Measurements from ENCODE around the gene LRRC23.
A peak's percentile ranks its signal among the peaks of the same experiment; 100 is the strongest.
"Not testable (repeated sequence)": the region's sequence is repeated elsewhere in the genome, so short reads cannot be mapped to it uniquely, and the experiment has no call there.

Gene LRRC23

DNA sequence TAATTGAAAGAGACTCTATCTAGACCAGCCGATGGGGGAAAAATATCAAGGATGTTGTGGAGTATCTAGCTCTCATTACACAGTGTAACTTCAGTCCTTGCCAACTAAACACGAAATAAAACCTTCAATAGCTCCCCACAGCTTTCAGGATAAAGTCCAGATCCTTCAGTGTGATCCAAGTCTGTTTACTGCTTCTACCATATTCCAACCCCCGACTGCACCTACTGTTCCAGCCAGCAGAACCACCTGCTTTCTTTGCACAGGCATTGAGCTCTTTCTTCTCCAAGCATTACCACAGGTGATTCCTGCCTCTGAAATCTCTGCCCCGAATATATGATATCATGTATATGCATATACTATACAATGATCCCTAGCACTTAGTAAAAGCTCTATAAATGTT lies 2.2 kb upstream of the LRRC23 start:
- DNase-seq (ENCODE audit: low spot score): no peak

DNA sequence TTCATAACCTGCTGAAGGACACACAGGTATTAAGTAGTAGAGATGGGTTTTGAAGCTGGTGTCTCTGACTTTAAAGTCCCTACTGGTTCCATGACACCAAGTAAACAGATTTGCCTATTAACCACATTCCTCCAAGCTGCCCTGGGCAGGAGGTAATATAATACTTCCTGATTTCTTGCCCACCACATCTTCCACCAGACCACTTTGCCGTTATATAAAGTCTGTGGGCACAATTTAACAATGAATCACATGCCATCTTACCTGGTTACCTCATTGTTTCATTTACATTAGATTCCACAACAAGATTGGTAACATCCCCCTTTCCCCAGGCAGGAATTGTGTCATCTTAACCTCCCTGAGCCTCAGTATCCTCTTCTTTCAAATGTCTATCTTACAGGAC lies 900 bp upstream of the LRRC23 start:
- no peak for DNase-seq (ENCODE audit: low spot score)

DNA sequence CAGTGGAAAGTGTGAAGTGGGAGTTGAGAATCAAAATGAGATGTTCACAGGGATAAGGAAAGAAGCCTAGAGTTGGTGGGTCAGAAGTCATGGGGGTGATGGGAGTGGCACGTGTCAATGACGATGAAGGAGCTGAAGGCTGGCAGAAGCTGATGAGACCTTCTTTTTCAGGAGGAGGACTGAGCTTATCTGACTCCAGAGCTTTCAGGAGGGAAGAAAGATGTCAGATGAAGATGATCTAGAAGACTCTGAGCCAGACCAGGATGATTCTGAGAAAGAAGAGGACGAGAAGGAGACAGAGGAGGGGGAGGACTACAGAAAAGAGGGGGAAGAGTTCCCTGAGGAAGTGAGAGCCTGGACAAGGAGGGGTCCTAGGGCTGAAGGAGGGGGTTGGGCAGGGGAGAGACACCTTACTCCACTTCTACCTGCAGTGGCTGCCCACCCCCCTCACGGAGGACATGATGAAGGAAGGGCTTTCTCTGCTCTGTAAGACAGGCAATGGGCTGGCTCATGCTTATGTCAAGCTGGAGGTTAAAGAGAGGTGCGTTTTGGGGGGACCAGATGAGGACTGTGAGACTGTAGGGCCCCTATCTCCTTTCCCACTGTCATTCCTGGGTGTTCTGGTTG lies 905 bp downstream of the LRRC23 start:
- DNase-seq (ENCODE audit: low spot score): no peak

DNA sequence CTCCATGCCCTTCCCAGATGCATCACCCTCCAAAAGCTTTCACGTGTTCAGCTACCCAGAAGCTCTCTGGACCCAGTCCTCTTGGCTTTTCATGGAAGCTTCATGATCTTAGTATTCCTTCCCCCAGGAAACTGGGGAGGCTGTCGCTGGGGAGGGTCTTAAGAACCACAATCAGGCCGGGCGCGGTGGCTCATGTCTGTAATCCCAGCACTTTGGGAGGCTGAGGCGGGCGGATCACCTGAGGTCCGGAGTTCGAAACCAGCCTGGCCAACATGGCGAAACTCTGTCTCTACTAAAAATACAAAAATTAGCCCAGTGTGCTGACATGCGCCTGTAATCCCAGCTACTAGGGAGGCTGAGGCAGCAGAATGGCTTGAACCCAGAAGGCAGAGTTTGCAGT lies 3.5 kb downstream of the LRRC23 start:
- DNase-seq (ENCODE audit: low spot score): not testable (repeated sequence)

DNA sequence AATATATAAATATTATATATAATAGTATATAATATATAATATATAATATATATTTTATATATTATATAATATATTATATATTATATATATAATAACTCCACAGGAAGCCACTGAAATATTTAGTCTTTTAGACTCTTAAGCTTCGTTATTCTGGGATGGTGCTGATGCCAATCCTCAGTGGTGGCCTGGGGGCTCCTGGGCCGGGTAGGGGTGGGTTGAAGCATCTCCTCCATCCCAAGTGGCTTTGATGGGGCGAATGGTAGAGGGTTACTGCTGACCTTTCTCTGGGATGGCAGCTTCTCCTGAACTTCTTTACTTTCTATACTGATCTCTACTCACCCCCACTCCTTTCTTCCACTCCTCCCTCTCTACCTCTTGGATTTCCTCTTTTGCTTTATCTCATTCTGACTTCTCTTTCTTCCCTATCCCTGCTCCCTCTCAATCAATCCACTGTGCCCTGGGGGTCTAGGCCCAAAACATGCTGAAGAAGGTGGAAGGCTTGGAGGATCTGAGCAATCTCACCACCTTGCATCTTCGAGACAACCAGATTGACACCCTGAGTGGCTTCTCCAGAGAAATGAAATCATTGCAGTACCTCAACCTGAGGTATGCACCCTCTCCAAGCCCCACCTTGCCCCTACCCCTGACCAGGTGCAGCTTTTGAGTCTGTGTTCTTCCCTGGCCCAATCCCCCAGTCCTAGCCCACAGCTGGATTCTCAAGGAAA lies 5.0 kb downstream of the LRRC23 start:
- no peak for DNase-seq (ENCODE audit: low spot score)

DNA sequence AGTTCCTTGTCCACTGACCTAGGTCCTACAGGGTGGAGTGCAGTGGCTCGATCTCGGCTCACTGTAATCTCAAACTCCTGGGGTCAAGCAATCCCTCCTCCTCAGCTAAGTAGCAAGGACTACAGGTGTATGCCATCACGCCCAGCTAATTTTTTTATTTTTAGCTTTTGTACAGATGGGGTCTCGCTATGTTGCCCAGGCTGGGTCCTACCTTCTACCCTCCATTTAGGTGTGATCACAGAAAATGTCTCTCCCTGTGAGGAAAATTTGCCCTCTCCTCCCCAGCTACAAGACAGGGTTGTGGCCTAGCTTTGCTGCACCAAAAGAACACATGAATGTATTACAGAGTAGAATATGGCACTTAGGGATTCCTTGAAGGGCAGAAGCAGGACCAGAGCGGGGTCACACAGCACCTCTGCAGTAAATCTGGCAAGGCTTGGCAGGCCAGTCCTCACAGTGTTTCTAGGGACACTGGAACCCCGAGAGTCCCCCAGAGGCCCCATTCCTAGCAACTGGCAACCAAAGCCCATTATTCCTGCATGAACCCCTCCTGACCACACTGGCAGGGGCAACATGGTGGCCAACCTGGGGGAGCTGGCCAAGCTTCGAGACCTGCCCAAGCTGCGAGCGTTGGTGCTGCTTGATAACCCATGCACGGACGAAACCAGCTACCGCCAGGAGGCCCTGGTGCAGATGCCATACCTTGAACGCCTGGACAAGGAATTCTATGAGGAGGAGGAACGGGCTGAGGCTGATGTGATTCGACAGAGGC lies 7.7 kb downstream of the LRRC23 start:
- no peak for DNase-seq (ENCODE audit: low spot score)

DNA sequence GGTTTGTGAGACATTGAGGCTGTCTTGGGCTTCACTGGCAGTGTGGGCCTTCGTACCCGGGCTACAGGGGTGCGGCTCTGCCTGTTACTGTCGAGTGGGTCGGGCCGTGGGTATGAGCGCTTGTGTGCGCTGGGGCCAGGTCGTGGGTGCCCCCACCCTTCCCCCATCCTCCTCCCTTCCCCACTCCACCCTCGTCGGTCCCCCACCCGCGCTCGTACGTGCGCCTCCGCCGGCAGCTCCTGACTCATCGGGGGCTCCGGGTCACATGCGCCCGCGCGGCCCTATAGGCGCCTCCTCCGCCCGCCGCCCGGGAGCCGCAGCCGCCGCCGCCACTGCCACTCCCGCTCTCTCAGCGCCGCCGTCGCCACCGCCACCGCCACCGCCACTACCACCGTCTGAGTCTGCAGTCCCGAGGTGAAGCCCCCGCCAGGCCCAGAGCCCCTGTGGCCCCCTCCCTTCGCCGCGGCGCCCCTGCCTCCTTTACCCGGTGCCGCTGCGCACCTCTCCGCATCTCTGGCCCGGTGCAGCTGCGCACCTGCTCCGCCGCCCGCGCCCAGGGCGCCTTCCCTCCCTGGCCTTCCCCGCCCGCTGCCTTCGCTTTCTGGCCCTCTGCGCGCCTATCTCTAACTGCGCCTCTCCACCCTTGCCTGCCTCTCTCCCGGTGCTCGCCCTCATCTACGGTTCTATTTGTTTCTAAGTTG lies 9.8 kb downstream of the LRRC23 start, which contains the start of gene ENO2:
Gene ENO2 (plus strand): TSS at position 335 of the 701 bp plus-strand sequence. CDS start 1,253 bp downstream, outside the sequence.
- peak; percentile 86 for DNase-seq (ENCODE audit: low spot score)

DNA sequence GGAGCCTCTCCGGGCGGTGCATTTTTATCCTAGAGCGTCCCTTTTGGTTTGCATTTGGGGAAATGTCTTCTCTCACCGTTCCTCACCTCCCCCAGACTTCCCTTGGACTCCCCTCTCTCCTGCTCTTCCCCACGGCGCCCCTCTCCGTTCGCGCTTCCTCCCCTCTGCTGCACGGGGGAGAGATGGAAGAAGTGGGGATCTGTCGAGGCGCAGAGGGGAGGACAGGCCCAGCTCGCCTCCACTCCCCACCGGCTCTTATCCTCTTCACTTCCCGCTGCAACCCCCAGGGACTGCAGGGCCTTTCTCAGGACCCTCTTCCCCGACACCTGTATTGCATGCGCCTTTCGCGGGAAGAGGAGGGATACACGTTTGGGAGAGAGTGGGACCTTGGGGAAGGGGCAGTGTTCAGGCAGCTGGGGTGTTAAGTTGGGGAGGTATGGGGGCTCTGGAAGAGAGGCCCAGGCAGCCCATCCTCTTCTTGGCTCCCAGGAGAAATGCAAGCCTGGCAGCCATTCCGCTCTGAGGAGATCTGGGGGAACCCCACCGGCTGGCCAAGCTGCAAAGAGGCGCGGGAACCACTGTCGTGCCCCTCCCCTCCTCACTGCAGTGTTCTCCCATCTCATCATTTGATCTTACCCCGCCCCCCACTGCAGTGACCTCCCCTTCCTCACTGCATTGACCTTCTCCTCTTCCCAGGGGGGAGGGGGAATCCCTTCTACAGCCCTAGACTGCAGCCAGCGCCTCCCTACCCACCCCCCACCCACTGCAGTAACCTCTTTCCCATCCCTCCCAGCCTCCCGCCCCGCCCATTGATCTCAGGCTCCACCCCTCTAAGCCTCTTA lies 10.5 kb downstream of the LRRC23 start:
- peak; percentile 89 for DNase-seq (ENCODE audit: low spot score)

DNA sequence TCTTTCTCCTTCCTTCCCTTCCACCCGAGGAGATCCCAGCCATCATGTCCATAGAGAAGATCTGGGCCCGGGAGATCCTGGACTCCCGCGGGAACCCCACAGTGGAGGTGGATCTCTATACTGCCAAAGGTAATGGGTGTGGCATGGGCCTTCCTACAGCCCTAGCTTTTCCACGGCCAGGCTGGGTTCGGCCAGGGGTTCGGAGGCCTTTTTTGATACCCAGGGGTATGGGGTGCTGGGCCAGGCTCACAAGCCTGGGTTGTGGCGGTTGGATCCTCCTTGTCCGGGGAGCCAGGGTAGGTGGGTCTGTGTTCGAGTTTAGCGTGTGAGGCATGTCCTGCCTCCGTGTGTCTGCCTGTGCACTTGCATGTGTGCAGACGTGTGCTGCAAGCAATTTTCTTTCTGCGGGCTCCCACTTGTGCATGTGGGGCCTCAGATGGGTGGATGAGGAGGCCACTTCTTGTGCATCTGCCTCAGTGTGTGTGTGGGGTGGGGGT lies 11.2 kb downstream of the LRRC23 start:
- DNase-seq (ENCODE audit: low spot score): no peak

DNA sequence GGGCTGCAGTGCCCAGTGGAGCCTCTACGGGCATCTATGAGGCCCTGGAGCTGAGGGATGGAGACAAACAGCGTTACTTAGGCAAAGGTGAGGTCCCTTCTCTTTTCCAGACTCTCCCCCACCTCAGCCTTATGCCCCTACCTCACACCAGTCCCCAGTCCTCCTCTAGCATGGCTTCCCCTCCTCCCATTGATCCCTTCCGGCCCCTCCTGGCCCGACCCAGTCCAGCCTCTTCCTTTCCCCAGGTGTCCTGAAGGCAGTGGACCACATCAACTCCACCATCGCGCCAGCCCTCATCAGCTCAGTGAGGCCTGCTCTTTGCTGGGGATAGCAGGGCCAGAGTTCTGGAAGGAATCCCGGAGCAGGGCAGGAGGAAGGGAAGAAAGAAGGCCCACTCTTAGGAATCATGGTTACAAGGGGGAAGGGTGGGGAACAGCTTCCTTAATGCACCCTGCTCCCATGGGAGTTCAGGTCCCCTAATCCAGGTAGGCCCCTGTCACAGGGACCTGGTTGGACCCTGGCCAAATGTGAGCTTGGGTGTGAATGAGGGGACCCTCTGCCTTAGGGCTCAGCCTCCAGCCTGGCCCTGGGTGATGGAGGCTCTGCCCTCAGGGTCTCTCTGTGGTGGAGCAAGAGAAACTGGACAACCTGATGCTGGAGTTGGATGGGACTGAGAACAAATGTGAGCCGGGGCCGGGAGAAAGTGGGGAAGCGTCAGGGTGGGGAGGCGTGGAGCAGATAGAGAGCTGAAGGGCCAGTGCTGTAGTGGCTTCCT lies 12.0 kb downstream of the LRRC23 start:
- DNase-seq (ENCODE audit: low spot score): no peak

DNA sequence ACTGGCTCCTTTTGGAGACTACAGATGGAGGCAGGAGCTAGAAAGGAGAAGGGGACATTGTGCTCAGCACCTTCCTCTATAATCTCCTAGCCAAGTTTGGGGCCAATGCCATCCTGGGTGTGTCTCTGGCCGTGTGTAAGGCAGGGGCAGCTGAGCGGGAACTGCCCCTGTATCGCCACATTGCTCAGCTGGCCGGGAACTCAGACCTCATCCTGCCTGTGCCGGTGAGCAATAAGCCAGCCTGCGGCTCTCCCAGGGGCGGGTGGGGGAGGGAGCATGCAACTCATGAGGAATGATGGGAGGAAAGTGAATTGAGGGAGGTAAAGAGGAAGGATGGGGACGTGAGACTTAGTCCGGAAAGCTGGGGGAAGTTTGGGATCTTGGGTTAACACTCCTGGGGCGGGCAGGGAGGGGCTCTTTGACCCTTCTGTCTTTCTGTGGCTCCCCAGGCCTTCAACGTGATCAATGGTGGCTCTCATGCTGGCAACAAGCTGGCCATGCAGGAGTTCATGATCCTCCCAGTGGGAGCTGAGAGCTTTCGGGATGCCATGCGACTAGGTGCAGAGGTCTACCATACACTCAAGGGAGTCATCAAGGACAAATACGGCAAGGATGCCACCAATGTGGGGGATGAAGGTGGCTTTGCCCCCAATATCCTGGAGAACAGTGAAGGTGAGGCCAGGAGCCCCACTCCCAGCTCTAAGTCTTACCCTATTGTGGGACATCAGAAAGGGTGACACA lies 13.0 kb downstream of the LRRC23 start:
- no peak for DNase-seq (ENCODE audit: low spot score)

DNA sequence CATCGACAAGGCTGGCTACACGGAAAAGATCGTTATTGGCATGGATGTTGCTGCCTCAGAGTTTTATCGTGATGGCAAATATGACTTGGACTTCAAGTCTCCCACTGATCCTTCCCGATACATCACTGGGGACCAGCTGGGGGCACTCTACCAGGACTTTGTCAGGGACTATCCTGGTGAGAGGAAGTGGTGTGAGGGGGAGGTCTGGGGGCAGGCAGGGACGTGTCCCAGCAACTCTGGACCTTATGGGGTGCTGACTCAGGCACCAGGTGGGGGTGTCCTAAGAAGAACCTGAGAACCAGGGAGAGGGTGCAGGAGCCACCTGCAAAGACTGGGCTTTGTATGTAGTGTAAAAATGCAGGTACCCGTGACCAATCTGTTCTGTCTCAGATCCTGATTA lies 15.0 kb downstream of the LRRC23 start:
- no peak for DNase-seq (ENCODE audit: low spot score)

DNA sequence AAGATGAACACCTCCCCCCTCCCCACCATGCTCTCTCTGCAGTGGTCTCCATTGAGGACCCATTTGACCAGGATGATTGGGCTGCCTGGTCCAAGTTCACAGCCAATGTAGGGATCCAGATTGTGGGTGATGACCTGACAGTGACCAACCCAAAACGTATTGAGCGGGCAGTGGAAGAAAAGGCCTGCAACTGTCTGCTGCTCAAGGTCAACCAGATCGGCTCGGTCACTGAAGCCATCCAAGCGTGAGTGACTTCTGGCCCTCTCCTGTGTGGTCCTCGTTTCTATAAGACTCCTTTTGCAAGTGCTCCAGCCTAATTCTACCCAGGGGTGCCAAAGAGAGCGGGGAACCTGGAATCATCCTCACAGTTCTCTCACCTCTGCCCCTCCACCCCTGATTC lies 16.9 kb downstream of the LRRC23 start:
- DNase-seq (ENCODE audit: low spot score): no peak

DNA sequence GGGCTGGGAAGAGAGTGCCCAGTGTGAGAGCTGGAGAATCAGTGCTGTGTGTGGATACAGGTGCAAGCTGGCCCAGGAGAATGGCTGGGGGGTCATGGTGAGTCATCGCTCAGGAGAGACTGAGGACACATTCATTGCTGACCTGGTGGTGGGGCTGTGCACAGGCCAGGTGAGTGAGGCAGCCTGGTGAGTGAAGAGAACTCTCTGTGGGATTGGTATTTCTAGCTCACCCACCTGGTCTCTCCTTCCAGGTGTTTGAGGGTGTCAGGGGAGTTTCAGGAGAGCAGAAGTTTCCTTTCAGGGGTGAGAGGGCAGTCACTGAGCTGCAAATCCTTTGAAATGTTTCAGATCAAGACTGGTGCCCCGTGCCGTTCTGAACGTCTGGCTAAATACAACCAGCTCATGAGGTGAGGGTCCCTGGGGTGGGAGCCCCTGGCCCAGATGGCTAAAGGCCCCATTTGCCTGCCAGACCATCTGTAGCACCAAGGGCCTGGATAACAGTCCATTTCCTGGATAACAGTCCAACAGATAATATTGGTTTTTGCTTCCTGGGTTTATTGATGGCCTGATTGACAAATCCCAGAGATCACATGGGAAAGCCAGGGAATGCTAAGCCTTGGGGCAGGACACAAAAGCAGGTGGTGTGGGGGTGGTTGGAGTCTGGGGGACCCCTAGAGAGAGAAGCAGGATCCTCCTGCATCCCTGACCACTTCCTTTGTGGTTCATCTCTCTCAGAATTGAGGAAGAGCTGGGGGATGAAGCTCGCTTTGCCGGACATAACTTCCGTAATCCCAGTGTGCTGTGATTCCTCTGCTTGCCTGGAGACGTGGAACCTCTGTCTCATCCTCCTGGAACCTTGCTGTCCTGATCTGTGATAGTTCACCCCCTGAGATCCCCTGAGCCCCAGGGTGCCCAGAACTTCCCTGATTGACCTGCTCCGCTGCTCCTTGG lies 17.6 kb downstream of the LRRC23 start:
- no peak for DNase-seq (ENCODE audit: low spot score)

DNA sequence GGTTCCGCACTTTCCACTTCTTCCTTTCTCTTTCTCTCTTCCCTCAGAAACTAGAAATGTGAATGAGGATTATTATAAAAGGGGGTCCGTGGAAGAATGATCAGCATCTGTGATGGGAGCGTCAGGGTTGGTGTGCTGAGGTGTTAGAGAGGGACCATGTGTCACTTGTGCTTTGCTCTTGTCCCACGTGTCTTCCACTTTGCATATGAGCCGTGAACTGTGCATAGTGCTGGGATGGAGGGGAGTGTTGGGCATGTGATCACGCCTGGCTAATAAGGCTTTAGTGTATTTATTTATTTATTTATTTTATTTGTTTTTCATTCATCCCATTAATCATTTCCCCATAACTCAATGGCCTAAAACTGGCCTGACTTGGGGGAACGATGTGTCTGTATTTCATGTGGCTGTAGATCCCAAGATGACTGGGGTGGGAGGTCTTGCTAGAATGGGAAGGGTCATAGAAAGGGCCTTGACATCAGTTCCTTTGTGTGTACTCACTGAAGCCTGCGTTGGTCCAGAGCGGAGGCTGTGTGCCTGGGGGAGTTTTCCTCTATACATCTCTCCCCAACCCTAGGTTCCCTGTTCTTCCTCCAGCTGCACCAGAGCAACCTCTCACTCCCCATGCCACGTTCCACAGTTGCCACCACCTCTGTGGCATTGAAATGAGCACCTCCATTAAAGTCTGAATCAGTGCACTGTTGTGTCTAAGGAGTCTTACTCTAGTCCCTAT lies 18.5 kb downstream of the LRRC23 start:
- DNase-seq (ENCODE audit: low spot score): no peak

DNA sequence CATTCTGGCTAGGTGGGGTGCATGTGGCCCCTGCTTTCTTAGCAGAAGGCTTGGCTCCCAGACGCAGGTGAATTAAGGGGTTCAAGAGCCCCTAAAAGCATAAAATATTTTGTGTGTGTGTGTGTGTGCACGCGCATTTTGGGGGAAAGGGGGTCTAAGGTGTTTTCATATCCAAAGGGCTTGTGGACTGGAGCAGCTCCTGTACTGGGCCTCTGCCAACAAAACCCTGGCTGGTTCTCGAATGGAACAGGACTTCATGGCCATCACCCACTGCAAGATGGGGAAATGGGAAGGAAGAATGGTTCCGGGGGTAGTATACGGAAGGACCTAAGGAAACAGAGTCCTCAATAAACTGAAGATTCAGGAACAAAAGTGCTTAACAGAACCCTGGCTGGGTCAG lies 19.2 kb downstream of the LRRC23 start:
- DNase-seq (ENCODE audit: low spot score): no peak

DNA sequence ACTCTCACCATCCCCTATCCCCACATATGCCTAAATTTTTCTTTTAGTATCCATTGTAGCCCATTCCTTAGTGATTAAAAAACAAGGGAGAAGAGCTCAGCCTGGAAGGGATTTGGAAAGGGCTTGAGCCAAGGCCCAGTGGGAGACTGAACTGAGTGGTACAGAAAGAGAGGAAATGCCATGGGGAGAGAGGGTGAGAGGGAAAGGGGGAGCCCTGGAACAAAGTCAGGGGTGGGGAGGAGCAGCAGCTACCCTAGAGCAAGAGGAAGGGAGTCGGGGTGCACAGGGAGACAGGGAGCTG lies 20.6 kb downstream of the LRRC23 start:
- DNase-seq (ENCODE audit: low spot score): no peak
